Measurements from ENCODE around the gene NXPH1. TPM values are rescaled to one million over a fixed set of nuclear protein-coding genes. Genes with fewer than 3 reads are reported as not detected.
A peak's percentile ranks its signal among the peaks of the same experiment; 100 is the strongest.

NXPH1 gene
- polyA plus RNA-seq, 1 donor from 2014 or later, result 15.9 TPM

DNA sequence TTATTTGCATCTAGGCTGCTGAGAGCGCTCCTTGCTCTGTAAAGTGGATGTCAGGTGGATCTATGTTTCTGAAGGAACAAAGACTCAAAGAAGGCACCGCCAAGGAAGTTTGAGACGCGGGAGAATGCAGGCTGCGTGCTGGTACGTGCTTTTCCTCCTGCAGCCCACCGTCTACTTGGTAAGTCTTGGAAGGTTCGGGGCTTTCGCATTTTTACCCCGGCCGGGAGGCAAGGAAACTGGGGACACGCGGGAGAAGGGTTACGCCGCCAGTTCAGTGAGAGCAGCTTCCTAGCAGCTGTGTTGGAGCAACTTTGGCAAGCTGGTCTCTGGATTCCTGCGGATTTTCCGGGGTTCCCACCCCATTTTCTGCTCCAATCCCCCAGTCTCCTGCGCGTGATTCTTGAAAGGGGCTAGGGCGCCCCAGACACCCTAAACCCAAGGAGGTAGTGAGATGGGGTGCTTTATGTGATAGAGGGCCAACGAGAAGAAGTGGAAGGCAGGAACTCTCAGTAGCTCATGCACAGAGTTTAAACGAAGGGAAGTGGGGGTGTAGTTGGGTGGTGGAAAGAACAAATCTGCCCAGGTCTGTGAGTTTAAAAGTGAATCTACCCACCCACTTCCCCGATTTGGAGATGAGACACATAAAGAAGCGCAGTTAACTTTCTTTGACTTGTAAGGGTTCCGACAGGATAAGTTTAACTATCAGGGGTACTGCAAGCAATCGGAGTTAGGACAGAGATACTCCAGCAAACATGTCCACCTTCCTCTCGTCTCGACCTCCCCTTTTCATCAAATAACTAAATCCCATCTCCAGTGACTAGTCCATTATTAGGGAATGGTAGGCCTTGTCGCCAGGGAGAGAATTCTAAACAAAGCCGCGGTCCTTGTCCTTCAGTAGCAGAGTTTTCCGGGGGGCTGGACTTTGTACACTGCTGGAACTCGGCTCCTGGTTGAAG, 2.5 kb downstream of the NXPH1 start:
- Histone ChIP-seq H3K79me2 (replicated peaks; ENCODE audit: insufficient read depth, low read length) (no peaks in the 10 kb centered on the region), H3K27ac (ENCODE audit: low read length) (peak overlapping the region; percentile 10), H3F3A (ENCODE audit: insufficient read depth, low read length, poor library complexity, severe bottlenecking) (no peaks in the 10 kb centered on the region), H3K9ac (ENCODE audit: low read length) (peak overlapping the region; percentile 54), H4K20me1 (ENCODE audit: insufficient read depth) (no peaks in the 10 kb centered on the region), H3K4me2 (ENCODE audit: low read length) (peak overlapping the region; percentile 27), H2AFZ (ENCODE audit: low read depth, low read length) (no peak overlapping the region), H3K36me3 (ENCODE audit: insufficient read depth, low read length) (no peaks in the 10 kb centered on the region), H3K9me3 (ENCODE audit: low read length) (no peaks in the 10 kb centered on the region), H3K9me2 (ENCODE audit: insufficient read depth, low read length) (no peaks in the 10 kb centered on the region), H3K27me3 (ENCODE audit: insufficient read depth, low read depth, low read length) (peaks cover 96% of the 10 kb centered on the region), H3K4me3 (ENCODE audit: low read length) (peak overlapping the region; percentile 66)
- TF ChIP-seq RAD21 (conservative IDR thresholded peaks at IDR 0.05), result no peak
- no peak for TF ChIP-seq SMC3 (conservative IDR thresholded peaks at IDR 0.05; ENCODE audit: poor library complexity)
- no peak for TF ChIP-seq TAF1 (IDR thresholded peaks at IDR 0.05; ENCODE audit: low read depth)
- TF ChIP-seq EP300 (conservative IDR thresholded peaks at IDR 0.05; ENCODE audit: poor library complexity, severe bottlenecking), result no peak
- TF ChIP-seq, protein P1, sequence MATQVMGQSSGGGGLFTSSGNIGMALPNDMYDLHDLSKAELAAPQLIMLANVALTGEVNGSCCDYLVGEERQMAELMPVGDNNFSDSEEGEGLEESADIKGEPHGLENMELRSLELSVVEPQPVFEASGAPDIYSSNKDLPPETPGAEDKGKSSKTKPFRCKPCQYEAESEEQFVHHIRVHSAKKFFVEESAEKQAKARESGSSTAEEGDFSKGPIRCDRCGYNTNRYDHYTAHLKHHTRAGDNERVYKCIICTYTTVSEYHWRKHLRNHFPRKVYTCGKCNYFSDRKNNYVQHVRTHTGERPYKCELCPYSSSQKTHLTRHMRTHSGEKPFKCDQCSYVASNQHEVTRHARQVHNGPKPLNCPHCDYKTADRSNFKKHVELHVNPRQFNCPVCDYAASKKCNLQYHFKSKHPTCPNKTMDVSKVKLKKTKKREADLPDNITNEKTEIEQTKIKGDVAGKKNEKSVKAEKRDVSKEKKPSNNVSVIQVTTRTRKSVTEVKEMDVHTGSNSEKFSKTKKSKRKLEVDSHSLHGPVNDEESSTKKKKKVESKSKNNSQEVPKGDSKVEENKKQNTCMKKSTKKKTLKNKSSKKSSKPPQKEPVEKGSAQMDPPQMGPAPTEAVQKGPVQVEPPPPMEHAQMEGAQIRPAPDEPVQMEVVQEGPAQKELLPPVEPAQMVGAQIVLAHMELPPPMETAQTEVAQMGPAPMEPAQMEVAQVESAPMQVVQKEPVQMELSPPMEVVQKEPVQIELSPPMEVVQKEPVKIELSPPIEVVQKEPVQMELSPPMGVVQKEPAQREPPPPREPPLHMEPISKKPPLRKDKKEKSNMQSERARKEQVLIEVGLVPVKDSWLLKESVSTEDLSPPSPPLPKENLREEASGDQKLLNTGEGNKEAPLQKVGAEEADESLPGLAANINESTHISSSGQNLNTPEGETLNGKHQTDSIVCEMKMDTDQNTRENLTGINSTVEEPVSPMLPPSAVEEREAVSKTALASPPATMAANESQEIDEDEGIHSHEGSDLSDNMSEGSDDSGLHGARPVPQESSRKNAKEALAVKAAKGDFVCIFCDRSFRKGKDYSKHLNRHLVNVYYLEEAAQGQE (IDR thresholded peaks at IDR 0.05; ENCODE audit: borderline replicate concordance), result no peak
- TF ChIP-seq EZH2 (IDR thresholded peaks at IDR 0.05; ENCODE audit: borderline replicate concordance, insufficient read depth, low read length, poor library complexity, severe bottlenecking), result no peak
- TF ChIP-seq POLR2AphosphoS5 (IDR thresholded peaks at IDR 0.05), result no peak
- TF ChIP-seq, protein P2, sequence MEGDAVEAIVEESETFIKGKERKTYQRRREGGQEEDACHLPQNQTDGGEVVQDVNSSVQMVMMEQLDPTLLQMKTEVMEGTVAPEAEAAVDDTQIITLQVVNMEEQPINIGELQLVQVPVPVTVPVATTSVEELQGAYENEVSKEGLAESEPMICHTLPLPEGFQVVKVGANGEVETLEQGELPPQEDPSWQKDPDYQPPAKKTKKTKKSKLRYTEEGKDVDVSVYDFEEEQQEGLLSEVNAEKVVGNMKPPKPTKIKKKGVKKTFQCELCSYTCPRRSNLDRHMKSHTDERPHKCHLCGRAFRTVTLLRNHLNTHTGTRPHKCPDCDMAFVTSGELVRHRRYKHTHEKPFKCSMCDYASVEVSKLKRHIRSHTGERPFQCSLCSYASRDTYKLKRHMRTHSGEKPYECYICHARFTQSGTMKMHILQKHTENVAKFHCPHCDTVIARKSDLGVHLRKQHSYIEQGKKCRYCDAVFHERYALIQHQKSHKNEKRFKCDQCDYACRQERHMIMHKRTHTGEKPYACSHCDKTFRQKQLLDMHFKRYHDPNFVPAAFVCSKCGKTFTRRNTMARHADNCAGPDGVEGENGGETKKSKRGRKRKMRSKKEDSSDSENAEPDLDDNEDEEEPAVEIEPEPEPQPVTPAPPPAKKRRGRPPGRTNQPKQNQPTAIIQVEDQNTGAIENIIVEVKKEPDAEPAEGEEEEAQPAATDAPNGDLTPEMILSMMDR (IDR thresholded peaks at IDR 0.05; ENCODE audit: poor library complexity, severe bottlenecking), result no peak
- no peak for TF ChIP-seq MXI1 (conservative IDR thresholded peaks at IDR 0.05; ENCODE audit: poor library complexity, severe bottlenecking)

DNA sequence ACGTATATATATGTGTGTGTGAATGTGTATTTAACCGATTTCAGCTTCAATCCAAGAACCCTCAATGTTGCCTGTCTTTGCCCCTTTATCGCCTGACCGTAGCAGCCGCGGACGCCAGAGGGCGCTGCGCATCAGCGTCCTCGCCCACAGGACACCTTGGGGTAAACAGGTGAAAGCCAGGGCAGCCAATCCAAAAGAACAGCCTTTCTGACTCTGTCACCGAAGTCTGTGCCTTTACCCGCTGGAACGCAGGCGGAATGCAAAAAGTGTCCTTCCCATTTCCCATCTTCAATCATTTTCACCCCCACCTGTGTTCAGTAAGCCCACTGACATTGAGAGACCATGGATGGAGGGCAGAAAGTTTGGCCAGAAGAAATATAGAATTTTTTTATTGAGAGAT, 3.6 kb downstream of the NXPH1 start:
- Histone ChIP-seq H3K9ac (ENCODE audit: low read length) (no peak overlapping the region), H3K27me3 (ENCODE audit: insufficient read depth, low read depth, low read length) (peaks cover 99% of the 10 kb centered on the region), H3K36me3 (ENCODE audit: insufficient read depth, low read length) (no peaks in the 10 kb centered on the region), H3F3A (ENCODE audit: insufficient read depth, low read length, poor library complexity, severe bottlenecking) (no peaks in the 10 kb centered on the region), H3K27ac (ENCODE audit: low read length) (no peak overlapping the region), H3K4me3 (ENCODE audit: low read length) (peak overlapping the region; percentile 66), H3K4me2 (ENCODE audit: low read length) (no peak overlapping the region), H3K9me3 (ENCODE audit: low read length) (no peaks in the 10 kb centered on the region), H3K9me2 (ENCODE audit: insufficient read depth, low read length) (no peaks in the 10 kb centered on the region), H2AFZ (ENCODE audit: low read depth, low read length) (no peak overlapping the region), H4K20me1 (ENCODE audit: insufficient read depth) (no peaks in the 10 kb centered on the region), H3K79me2 (replicated peaks; ENCODE audit: insufficient read depth, low read length) (no peaks in the 10 kb centered on the region)
- TF ChIP-seq MXI1 (conservative IDR thresholded peaks at IDR 0.05; ENCODE audit: poor library complexity, severe bottlenecking) (no peak), SMC3 (conservative IDR thresholded peaks at IDR 0.05; ENCODE audit: poor library complexity) (peak; percentile 88), RAD21 (conservative IDR thresholded peaks at IDR 0.05) (peak; percentile 90), EP300 (conservative IDR thresholded peaks at IDR 0.05; ENCODE audit: poor library complexity, severe bottlenecking) (no peak)
- TF ChIP-seq, protein P2 (IDR thresholded peaks at IDR 0.05; ENCODE audit: poor library complexity, severe bottlenecking), result peak; percentile 89

Measured in neural cell (in vitro differentiated cells).